Neural cell (in vitro differentiated cells): ENCODE data around the gene KIFAP3. TPM values are rescaled to one million over a fixed set of nuclear protein-coding genes. Genes with fewer than 3 reads are reported as not detected.
"Not testable (repeated sequence)": the region's sequence is repeated elsewhere in the genome, so short reads cannot be mapped to it uniquely, and the experiment has no call there.

Source experiments
- H2AFZ ChIP-seq: fragments of 200-600, 300-800 bp; sonication (generic), shearing (Covaris generic); 2 replicates; pipeline ENCODE4 v1.6.0; 2014; ENCODE audit warnings: low read depth, mild to moderate bottlenecking, antibody characterized with exemption, low read length, moderate library complexity
- H3F3A ChIP-seq: fragments of 200-600 bp; shearing (Covaris generic); 2 replicates; pipeline ENCODE4 v1.6.1; 2016; ENCODE audit warnings: mild to moderate bottlenecking, moderate library complexity, mixed read lengths, antibody characterized with exemption, low read length; ENCODE audit not compliant: insufficient read depth, poor library complexity, severe bottlenecking
- H3K27ac ChIP-seq: fragments of 200-600, 300-800 bp; sonication (generic), shearing (Covaris generic); 2 replicates; pipeline ENCODE4 v1.5.1; 2014; ENCODE audit warnings: mild to moderate bottlenecking, low read length, moderate library complexity
- H3K27me3 ChIP-seq: fragments of 300-800, 200-600 bp; sonication (generic), shearing (Covaris generic); 2 replicates; pipeline ENCODE4 v1.6.0; 2014; ENCODE audit warnings: mild to moderate bottlenecking, low read depth, low read length, moderate library complexity; ENCODE audit not compliant: insufficient read depth
- H3K36me3 ChIP-seq: fragments of 300-800, 200-600 bp; sonication (generic), shearing (Covaris generic); 2 replicates; pipeline ENCODE4 v1.5.1; 2014; ENCODE audit warnings: mild to moderate bottlenecking, antibody characterized with exemption, low read length, moderate library complexity; ENCODE audit not compliant: insufficient read depth
- H3K4me2 ChIP-seq: fragments of 300-800, 200-600 bp; sonication (generic), shearing (Covaris generic); 2 replicates; pipeline ENCODE4 v1.6.0; 2014; ENCODE audit warnings: mild to moderate bottlenecking, low read length
- H3K4me3 ChIP-seq: fragments of 300-800, 200-600 bp; sonication (generic), shearing (Covaris generic); 2 replicates; pipeline ENCODE4 v1.5.1; 2014; ENCODE audit warnings: mild to moderate bottlenecking, low read length, moderate library complexity
- H3K79me2 ChIP-seq: fragments of 200-600 bp; shearing (Covaris generic); replicated peaks from 2 replicates; pipeline ENCODE4 v1.6.0; 2014; ENCODE audit warnings: mild to moderate bottlenecking, low read length, moderate library complexity; ENCODE audit not compliant: insufficient read depth
- H3K9ac ChIP-seq: fragments of 300-800, 200-600 bp; sonication (generic), shearing (Covaris generic); 2 replicates; pipeline ENCODE4 v1.6.1; 2016; ENCODE audit warnings: mild to moderate bottlenecking, low read length, mixed read lengths
- H3K9me2 ChIP-seq: fragments of 200-600 bp; shearing (Covaris generic); 2 replicates; pipeline ENCODE4 v1.6.1; 2016; ENCODE audit warnings: mild to moderate bottlenecking, low read length, mixed read lengths; ENCODE audit not compliant: insufficient read depth
- H3K9me3 ChIP-seq: fragments of 200-600, 300-800 bp; sonication (generic), shearing (Covaris generic); 2 replicates; pipeline ENCODE4 v1.6.1; 2016; ENCODE audit warnings: mild to moderate bottlenecking, mixed run types, low read length, moderate library complexity, mixed read lengths
- H4K20me1 ChIP-seq: fragments of 200-600 bp; shearing (Covaris generic); 2 replicates; pipeline ENCODE4 v1.6.1; 2016; ENCODE audit warnings: mild to moderate bottlenecking, mixed run types; ENCODE audit not compliant: insufficient read depth
- CTCF ChIP-seq: fragments of 450-650 bp; IDR thresholded peaks from 2 replicates; pipeline ENCODE4 v1.5.1; 2014; ENCODE audit warnings: antibody characterized with exemption, mild to moderate bottlenecking, moderate library complexity; ENCODE audit not compliant: poor library complexity, severe bottlenecking
- EP300 ChIP-seq: fragments of 450-650 bp; conservative IDR thresholded peaks from 2 replicates; pipeline ENCODE4 v1.6.1; 2014; ENCODE audit warnings: antibody characterized with exemption, mild to moderate bottlenecking, moderate library complexity; ENCODE audit not compliant: poor library complexity, severe bottlenecking
- EZH2 ChIP-seq: fragments of 200-600, 300-800 bp; shearing (Covaris generic), sonication (generic); IDR thresholded peaks from 2 replicates; pipeline ENCODE4 v1.6.1; 2014; ENCODE audit warnings: antibody characterized with exemption, low read length, borderline replicate concordance, mild to moderate bottlenecking; ENCODE audit not compliant: insufficient read depth, poor library complexity, severe bottlenecking
- MXI1 ChIP-seq: fragments of 450-650 bp; conservative IDR thresholded peaks from 2 replicates; pipeline ENCODE4 v1.6.1; 2014; ENCODE audit warnings: antibody characterized with exemption, mild to moderate bottlenecking; ENCODE audit not compliant: poor library complexity, severe bottlenecking
- POLR2AphosphoS5 ChIP-seq: IDR thresholded peaks from 2 replicates; pipeline ENCODE4 v1.6.1; 2012
- RAD21 ChIP-seq: fragments of 450-650 bp; conservative IDR thresholded peaks from 2 replicates; pipeline ENCODE4 v1.6.1; 2014; ENCODE audit warnings: antibody characterized with exemption, mild to moderate bottlenecking, moderate library complexity
- REST ChIP-seq: IDR thresholded peaks from 2 replicates; pipeline ENCODE4 v1.6.1; 2012; ENCODE audit warnings: borderline replicate concordance
- SMC3 ChIP-seq: fragments of 450-650 bp; conservative IDR thresholded peaks from 2 replicates; pipeline ENCODE4 v1.6.1; 2014; ENCODE audit warnings: antibody characterized with exemption, mild to moderate bottlenecking, moderate library complexity; ENCODE audit not compliant: poor library complexity
- TAF1 ChIP-seq: IDR thresholded peaks from 2 replicates; pipeline ENCODE4 v1.6.1; 2012; ENCODE audit warnings: low read depth
- polyA plus RNA-seq: library from polyadenylated mRNA; depleted of rRNA; stranded (reverse); fragments of >200 nt; gene quantifications from 2 replicates; pipeline ENCODE4 v1.2.3, GENCODE V29; 2014

Gene KIFAP3
- polyA plus RNA-seq, 1 donor from 2014 or later: 256 TPM

DNA sequence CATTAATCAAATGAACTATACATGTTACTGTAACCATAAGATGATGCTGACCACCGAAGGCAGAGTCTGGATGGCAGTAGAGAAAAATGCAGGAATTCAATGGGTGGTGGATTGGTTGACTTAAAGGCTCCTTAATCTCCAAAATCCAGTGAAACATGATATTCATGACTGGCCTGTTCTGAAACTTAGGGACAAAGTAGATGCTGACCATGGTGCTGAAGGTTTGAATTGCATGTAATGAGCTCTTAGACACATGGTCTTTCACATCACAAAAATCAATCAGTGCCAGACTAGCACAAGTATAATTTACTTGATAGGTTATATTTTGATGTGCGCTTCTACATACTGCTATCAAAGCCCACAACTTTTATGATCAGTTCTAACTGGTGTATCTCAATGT, 40.4 kb upstream of the KIFAP3 start:
- Histone ChIP-seq H2AFZ (no peak overlapping the region), H3K79me2 (no peaks in the 10 kb centered on the region), H3K27me3 (no peaks in the 10 kb centered on the region), H3K36me3 (no peaks in the 10 kb centered on the region), H3K4me3 (no peak overlapping the region), H3F3A (no peaks in the 10 kb centered on the region), H3K9me3 (no peaks in the 10 kb centered on the region), H3K9ac (no peak overlapping the region), H3K4me2 (no peak overlapping the region), H3K27ac (no peak overlapping the region), H3K9me2 (no peaks in the 10 kb centered on the region), H4K20me1 (no peaks in the 10 kb centered on the region)
- TF ChIP-seq CTCF: no peak
- TF ChIP-seq POLR2AphosphoS5: no peak
- TF ChIP-seq REST: no peak
- TF ChIP-seq RAD21: no peak
- TF ChIP-seq TAF1: no peak
- TF ChIP-seq MXI1: no peak
- TF ChIP-seq SMC3: no peak
- TF ChIP-seq EP300: no peak
- no peak for TF ChIP-seq EZH2

- H3F3A ChIP-seq, H3K79me2 ChIP-seq, H3K4me2 ChIP-seq, H2AFZ ChIP-seq, H3K27me3 ChIP-seq, H3K9me2 ChIP-seq, H3K27ac ChIP-seq, H3K4me3 ChIP-seq, H4K20me1 ChIP-seq, H3K9ac ChIP-seq, H3K36me3 ChIP-seq, H3K9me3 ChIP-seq: not testable (repeated sequence)
Measured at GRCh38 chr1:170113140-170113539, 38.6 kb upstream of the KIFAP3 start.

GRCh38 chr1:170097449-170097948, 23.0 kb upstream of the KIFAP3 start:
- H3K9me3 ChIP-seq: no peaks in the 10 kb centered on the region
- no peaks in the 10 kb centered on the region for H3K36me3 ChIP-seq
- no peak overlapping the region for H2AFZ ChIP-seq
- no peak overlapping the region for H3K4me3 ChIP-seq
- H3K79me2 ChIP-seq: no peaks in the 10 kb centered on the region
- no peaks in the 10 kb centered on the region for H4K20me1 ChIP-seq
- no peak overlapping the region for H3K9ac ChIP-seq
- H3K27ac ChIP-seq: no peak overlapping the region
- H3F3A ChIP-seq: no peaks in the 10 kb centered on the region
- no peaks in the 10 kb centered on the region for H3K27me3 ChIP-seq
- no peaks in the 10 kb centered on the region for H3K9me2 ChIP-seq
- TF ChIP-seq POLR2AphosphoS5 (no peak), TAF1 (no peak)
- H3K4me2 ChIP-seq: no peak overlapping the region
